Measurements from ENCODE around the gene SQSTM1. TPM values are rescaled to one million over a fixed set of nuclear protein-coding genes. Genes with fewer than 3 reads are reported as not detected.

The SQSTM1 gene
- total RNA-seq, 2 experiments from 2014 or later, result 58.5 to 81.1 TPM

DNA sequence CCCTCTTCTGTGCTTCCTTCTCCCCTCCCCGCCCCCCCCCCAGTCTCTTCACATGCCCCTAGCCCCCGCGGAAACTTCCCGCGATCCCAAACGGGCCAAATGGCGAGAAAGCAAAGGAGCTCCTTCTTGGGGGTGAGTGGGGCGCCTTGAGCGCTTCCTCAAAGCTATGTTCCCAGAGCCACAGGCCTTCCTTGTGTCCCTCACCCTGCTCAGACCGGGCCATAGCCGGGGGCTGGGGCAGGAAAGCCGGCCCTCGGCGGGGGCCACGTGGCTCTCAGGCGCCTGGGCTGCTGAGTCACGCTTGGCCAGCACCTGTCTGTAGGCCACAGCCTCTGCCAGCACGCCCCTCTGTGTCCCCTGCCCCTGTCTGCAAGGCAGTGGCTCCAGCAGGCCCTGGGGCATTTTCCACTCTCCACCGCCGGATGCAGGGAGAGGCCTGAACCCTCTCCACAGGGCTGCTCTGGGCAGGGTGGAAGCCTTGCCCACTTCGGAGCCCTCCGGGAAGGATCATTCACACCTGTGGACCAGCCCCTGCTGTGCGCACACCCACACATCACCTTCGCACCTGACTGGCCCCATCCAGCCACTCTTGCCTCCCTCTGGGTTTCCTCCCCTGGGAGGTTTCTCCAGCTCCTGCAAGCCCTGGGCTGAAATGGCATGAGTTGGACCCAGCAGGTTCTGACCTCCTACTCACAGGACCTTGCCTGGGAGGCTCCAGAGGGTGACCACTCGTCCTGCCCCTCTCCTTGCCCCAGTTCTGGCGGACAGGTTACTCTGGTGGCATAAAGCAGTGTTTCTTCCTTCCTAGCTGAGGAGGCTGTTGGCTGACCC lies 1.2 kb upstream of the SQSTM1 start:
- H3K79me2 ChIP-seq (ENCODE audit: insufficient read depth, low read depth, low read length), result peaks cover 22% of the 10 kb centered on the region; the same call in 1 of the 2 replicates
- peak overlapping the region; percentile 99 for H3K4me3 ChIP-seq (ENCODE audit: low read depth, low read length, poor library complexity, severe bottlenecking)

DNA sequence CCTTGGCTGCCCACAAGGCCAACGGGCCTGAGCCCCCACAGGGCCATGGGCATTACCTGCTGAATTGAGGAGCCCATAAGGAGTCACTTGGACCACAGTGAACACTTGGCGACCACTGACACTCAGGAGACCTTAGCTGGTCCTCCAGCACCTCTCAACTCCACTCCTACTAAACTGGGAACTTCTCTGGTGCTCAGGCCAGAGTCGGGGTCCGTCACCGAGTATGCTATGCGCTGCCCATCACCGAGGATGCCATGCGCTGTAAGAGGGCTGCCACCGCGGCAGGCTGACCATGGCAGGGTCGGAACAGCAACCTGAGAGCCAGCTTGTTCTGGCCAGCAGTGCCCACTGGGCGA lies 600 bp upstream of the SQSTM1 start:
- Histone ChIP-seq H3K36me3 (ENCODE audit: insufficient read depth, low read length) (peaks cover 24% of the 10 kb centered on the region), H4K20me1 (ENCODE audit: insufficient read depth, low read length) (peaks cover 4% of the 10 kb centered on the region; the same call in 1 of the 2 replicates), H3K4me2 (ENCODE audit: low read length) (peak overlapping the region; percentile 95), H2AFZ (ENCODE audit: low read length) (peak overlapping the region; percentile 56; the same call in 1 of the 2 replicates), H3K9me2 (ENCODE audit: insufficient read depth, low read length) (no peaks in the 10 kb centered on the region), H3K27ac (ENCODE audit: low read depth, low read length, poor library complexity, severe bottlenecking) (peak overlapping the region; percentile 59), H3K9me3 (ENCODE audit: low read length) (no peaks in the 10 kb centered on the region), H3K4me1 (ENCODE audit: insufficient read depth, low read length, poor library complexity, severe bottlenecking) (peaks cover 32% of the 10 kb centered on the region), H3K4me3 (ENCODE audit: low read depth, low read length, poor library complexity, severe bottlenecking) (peak overlapping the region; percentile 99), H3K79me2 (ENCODE audit: insufficient read depth, low read depth, low read length) (peaks cover 22% of the 10 kb centered on the region; the same call in 1 of the 2 replicates)
- no TSS peak for BruUV-seq (replicated peaks)
- ChIA-PET POLR2A (no interaction called here), CTCF (ENCODE audit: unreplicated experiment) (no interaction called here)
- DNase-seq (ENCODE audit: low spot score), result no peak
- TF ChIP-seq, protein P1, sequence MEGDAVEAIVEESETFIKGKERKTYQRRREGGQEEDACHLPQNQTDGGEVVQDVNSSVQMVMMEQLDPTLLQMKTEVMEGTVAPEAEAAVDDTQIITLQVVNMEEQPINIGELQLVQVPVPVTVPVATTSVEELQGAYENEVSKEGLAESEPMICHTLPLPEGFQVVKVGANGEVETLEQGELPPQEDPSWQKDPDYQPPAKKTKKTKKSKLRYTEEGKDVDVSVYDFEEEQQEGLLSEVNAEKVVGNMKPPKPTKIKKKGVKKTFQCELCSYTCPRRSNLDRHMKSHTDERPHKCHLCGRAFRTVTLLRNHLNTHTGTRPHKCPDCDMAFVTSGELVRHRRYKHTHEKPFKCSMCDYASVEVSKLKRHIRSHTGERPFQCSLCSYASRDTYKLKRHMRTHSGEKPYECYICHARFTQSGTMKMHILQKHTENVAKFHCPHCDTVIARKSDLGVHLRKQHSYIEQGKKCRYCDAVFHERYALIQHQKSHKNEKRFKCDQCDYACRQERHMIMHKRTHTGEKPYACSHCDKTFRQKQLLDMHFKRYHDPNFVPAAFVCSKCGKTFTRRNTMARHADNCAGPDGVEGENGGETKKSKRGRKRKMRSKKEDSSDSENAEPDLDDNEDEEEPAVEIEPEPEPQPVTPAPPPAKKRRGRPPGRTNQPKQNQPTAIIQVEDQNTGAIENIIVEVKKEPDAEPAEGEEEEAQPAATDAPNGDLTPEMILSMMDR (conservative IDR thresholded peaks at IDR 0.05; ENCODE audit: low read length), result no peak
- TF ChIP-seq EZH2phosphoT487 (IDR thresholded peaks at IDR 0.05; ENCODE audit: borderline replicate concordance, low read depth, low read length), result no peak
- intact Hi-C loops (cut with micrococcal nuclease; ENCODE audit: unreplicated experiment), result loop anchor here (1.0 to 10.0 kb wide), 2 partner anchors 38 to 675 kb away; partner anchors contain the start of genes CNOT6 and MRNIP

More for the DNA sequence above, 1.2 kb upstream of the SQSTM1 start:
- Histone ChIP-seq H4K20me1 (ENCODE audit: insufficient read depth, low read length) (peaks cover 4% of the 10 kb centered on the region; the same call in 1 of the 2 replicates), H3K27ac (ENCODE audit: low read depth, low read length, poor library complexity, severe bottlenecking) (peak overlapping the region; percentile 59), H3K9me3 (ENCODE audit: low read length) (no peaks in the 10 kb centered on the region), H3K36me3 (ENCODE audit: insufficient read depth, low read length) (peaks cover 18% of the 10 kb centered on the region), H3K4me2 (ENCODE audit: low read length) (peak overlapping the region; percentile 95), H3K4me1 (ENCODE audit: insufficient read depth, low read length, poor library complexity, severe bottlenecking) (peaks cover 32% of the 10 kb centered on the region), H2AFZ (ENCODE audit: low read length) (peak overlapping the region; percentile 43; the same call in 1 of the 2 replicates), H3K9me2 (ENCODE audit: insufficient read depth, low read length) (no peaks in the 10 kb centered on the region)
- intact Hi-C loops (cut with micrococcal nuclease; ENCODE audit: unreplicated experiment), result loop anchor here (1.0 to 10.0 kb wide), 3 partner anchors 13 to 675 kb away; partner anchors contain the start of genes CNOT6, MGAT4B and MRNIP
- CTCF ChIA-PET (ENCODE audit: unreplicated experiment), result interaction anchor here (0.6 kb wide), 1 partner anchor 31 kb away, joined by 4 read pairs; no protein-coding TSS in a partner anchor
- TF ChIP-seq, protein P1 (conservative IDR thresholded peaks at IDR 0.05; ENCODE audit: low read length), result no peak
- no peak for TF ChIP-seq EZH2phosphoT487 (IDR thresholded peaks at IDR 0.05; ENCODE audit: borderline replicate concordance, low read depth, low read length)
- peak; percentile 47 for DNase-seq (ENCODE audit: low spot score)
- BruUV-seq (replicated peaks), result no TSS peak
- POLR2A ChIA-PET, result interaction anchor here (0.8 to 1.6 kb wide), 4 partner anchors 8 to 95 kb away, joined by 3 to 5 read pairs (median 3); no protein-coding TSS in a partner anchor

All from OCI-LY7 (cell line).